CD1c-positive myeloid dendritic cell (primary cell): ENCODE data around the gene CUX1.
"Not testable (repeated sequence)": the region's sequence is repeated elsewhere in the genome, so short reads cannot be mapped to it uniquely, and the experiment has no call there.

Source experiments
- DNase-seq: peaks from one replicate; pipeline ENCODE4 v3.0.0-alpha.2; 2016; ENCODE audit errors: extremely low spot score

CUX1 gene

DNA sequence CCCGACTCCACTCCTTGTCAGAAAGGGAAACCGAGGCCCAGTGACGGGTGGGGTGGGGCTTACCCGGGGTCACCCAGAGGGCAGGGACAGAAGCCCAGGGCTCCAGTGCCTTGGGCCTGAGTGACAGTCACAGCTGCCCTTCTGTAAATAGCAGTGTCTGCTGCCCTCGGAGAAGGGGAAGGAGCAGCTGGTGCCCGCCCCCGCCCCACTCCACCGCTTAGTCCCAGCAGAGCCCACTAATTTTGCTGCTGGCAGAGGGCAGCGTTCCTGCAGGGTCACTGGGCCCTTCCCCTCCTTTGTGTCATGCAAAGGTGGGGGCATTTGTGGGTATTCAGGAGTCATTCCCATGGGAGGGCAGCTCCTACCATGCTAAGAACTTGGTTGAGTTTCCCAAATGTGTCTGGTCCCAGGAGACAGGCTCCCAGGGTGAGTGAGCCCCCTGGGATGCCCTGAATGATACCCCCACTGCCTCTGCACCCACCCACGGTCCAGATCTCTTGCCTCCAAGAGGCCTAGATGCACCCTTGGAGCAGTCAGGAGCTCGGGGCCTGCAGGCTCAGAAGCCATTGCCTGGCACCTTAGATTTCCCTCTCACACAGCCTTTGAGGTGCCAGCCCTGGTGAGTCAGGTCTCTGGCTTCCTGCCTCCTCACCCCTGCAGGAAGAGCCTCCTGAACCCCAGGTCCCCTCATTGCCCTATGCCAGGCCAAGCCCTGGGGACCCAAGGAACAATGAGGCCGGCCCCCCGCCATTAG is 486.4 kb downstream of the CUX1 start:
- peak; percentile 32 for DNase-seq

DNA sequence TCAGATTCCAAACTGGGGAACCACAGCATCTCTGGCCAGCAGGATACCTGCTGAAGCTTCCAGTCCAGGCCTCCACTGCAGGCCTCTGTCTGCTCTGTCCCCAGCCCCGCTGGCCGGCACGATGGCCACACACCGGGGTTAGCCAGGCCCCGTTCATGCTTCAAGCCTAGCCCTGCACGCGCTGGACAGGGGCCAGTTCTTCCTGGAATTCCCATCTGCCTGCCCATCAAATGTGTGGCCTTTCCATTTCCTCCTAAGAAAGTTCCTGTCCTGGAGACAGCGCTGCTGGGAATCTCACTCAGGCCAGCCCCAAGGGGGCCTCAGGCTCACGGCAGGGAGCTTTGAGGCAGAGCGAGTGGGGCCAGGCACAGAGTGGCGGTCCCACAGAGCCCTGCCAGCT is 487.2 kb downstream of the CUX1 start:
- no peak for DNase-seq

DNA sequence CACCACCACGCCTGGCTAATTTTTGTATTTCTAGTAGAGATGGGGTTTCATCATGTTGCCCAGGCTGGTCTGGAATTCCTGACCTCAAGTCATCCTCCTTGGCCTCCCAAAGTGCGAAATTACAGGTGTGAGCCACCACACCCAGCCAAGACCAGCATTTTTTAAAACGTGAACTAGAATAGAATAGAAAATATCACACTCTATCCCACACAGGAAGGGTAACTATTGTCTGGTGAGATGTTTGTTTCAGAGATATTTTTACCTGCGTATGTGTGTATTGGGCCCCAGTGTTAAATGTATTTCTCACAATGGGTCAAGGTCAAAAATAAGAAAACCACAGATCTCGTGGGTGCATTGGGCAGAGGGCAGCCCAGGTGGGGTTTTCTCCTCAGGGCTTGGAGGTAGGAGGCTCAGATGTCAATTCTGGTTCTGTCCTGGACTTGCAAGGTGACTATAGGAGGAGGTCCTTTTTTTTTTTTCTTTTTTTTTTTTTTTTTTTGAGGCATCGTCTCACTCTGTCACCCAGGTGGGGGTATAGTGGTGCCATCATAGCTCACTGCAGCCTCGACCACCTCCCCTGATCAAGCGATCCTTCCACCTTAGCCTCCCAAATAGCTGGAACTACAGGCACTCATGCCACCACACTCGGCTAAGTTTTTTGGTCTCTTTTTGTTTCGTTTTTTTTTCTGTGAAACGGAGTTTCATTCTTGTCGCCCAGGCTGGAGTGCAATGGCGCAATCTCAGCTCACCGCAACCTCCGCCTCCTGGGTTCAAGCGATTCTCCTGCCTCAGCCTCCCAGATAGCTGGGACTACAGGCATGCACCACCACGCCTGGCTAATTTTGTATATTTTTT is 488.2 kb downstream of the CUX1 start:
- no peak for DNase-seq

DNA sequence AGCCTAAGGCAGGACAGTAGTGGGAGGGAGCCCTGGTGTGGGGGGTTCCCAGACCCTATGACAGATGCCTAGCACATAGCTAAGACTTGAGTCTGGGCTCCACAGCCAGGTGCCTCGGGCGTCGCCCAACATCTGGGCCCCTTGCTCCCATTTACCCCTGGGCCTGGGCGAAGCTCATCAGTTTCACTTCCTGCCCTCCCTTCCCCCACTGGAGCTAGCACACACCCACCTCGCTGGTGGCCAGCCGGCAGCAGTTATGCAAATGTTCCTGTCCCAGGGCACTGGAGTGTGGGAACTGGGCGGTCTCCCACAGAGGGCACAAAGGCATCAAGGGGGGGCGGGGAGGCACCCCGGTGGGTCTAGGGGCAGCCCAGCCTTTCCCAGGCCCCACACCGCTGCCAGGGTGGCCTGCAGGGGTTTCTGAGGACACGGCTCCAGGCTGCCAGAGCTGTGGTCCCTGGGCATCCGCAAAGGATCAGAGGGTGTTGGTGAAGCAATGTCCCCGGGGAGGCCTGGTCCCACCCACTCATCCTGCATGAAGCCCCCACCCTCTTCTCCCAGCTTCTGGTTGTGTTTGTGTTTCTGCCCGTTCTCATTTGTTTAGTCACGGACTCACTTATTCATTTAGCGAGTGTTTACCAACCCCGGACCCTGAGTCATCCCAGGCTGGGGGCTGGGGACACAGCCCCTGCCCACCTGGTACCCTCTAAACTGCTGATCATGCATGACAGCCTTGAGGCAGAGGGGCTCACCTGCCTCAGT is 489.7 kb downstream of the CUX1 start:
- DNase-seq = peak; percentile 78

DNA sequence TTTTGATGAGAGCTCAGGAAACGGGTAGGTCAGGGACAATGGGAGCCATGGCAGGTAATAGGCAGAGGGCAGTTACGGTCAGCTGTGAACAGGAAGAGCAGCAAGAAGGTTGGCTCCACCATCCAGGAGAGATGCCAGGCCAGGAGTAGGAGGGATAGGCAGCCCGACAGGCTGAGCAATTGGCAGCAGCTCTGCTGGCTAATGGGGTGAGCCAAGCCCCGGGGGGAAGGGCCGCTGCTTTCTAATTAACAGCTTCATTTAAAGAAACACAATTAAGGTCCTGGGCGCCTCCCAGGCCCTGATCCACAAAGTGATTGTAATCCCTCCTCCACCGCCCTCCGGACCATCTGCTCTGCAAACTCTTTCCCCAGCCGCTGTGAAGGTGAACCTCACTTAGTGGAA is 493.0 kb downstream of the CUX1 start:
- DNase-seq = no peak

DNA sequence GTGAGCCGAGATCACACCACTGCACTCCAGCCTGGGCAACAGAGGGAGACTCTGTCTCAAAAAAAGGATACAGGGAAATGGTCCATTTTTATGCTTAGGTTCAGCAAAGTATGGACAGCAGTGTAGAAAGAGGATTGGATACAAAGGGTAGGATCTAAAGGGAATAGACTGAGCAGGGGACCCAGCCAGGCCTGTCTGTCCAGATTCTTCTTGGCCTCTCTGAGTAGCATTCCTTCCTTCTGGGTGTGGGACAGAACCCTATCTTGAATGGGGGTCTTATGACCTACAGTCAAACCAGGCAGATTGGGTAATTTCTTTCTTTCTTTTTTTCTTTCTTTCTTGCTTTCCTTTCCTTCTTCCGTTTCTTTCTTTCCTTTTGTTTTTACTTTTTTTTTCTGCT is 494.9 kb downstream of the CUX1 start:
- DNase-seq = no peak

DNA sequence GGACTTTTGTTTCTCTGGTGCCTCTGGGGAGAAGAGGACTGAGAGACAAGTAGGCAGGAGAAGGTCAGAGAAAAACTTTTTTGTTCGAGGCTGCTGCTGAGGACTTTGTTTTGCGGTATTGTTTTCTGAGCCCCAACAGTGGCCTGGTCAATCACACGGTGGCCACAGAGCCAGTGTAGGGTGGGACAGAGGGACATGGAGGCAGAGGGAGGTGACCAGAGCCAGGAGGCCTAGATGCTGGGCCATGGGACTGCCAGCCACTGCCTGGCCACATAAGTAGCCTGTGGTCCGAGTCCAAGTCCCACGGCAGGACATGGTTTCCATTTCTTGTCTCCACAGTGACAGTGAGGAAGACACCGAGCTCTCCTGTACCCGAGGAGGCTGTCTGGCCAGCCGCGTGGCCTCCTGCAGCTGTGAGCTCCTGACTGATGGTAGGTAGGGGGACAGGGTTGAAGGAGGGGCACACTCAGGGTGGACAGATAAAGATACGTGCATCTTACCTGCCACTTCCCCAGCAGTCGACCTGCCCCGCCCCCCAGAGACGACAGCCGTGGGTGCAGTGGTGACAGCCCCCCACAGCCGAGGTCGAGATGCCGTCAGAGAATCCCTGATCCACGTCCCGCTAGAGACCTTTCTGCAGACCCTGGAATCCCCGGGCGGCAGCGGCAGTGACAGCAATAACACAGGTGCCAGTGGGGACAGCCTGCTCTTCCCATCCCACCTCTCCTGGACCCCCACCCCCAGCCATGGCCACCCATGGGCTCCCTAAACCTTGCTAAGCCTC is 496.8 kb downstream of the CUX1 start:
- DNase-seq = no peak

DNA sequence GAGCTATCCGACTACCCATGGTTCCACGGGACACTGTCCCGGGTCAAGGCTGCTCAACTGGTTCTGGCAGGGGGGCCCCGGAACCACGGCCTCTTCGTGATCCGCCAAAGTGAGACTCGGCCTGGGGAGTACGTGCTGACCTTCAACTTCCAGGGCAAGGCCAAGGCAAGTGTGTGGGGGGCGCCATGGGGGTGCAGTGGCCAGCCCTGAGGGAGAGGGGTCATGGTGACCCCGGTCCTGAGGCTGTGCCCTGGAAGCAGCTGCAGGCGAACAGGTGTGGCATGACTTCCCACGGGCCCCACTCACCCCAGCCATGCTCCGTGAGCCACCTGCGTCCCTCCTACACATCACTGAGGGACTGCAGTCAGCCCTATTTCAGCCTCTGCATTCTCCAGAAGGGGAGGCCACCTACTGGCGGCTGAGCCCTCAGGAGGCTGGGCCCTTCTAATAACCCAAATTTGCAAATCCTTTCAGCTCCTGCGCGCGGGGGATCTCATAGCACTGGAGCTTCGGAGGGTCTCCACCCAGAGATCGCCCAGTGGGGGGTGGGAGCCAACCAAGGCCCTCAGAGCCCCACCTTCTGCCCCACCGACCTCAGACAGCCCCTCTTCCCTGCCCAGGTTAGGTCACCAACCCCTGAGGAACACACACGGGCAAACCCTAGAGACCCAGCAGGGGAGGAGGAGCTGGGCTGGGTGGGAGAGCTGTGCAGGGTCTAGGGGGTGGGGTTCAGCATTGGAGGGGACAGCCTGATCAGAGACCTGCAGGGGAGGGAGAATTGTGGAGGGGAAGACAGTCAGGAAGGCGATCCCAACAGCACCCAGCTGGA is 500.0 kb downstream of the CUX1 start:
- no peak for DNase-seq

DNA sequence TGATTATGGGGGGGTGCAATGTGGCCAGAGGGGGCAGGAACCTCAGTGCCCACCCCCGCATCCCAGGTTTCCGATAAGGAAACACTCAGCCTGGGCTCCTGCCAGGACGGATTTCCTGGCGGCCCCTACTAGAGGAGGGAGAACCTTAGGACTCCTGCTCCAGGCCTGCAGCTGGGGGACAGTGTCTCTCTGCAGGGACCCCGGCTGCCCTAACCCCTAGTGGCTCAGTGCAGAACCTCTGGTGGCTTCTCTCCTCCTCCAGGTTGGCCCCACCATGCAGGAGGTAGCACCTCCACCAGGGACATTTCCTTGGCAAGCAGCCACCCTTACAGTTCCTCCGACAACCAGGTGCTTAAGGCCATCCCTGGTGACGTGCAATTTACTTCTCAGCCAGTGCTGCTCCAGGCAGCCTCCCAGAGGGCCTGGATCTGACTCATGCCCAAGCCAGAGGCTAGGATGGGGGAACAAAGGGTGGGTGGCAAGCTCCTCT is 501.1 kb downstream of the CUX1 start:
- DNase-seq = no peak

DNA sequence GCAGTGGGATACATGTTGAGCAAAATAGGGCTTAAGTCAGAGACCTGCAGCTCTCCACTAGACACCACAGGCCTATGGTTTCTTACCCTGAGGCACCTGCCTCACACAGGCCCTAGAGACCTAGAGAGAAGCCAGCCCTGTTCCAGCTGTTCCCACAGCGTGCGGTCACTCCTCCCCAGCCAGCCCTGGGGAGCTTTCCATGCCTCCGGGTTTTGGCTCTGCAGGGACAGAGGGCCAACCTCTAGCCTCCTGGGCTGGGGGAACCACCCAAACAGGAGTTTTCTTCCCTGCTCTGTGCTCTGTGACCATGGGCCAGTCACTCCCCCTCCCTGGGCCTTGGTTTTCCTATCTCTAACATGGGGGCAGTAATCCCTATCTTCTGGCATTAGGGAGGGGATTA is 502.2 kb downstream of the CUX1 start:
- DNase-seq = no peak

DNA sequence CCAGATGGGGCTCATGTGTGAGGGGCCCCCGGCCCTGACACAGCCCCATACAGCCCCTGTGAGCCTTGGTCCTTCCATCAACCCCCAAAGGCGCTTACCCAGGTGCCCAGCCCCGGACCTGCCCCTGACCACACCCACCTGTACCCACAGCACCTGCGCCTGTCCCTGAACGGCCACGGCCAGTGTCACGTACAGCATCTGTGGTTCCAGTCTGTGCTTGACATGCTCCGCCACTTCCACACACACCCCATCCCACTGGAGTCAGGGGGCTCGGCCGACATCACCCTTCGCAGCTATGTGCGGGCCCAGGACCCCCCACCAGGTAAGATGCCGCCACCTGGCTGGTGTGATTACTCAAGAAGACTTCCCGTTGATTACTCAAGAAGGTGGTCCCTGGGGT is 502.8 kb downstream of the CUX1 start:
- no peak for DNase-seq

DNA sequence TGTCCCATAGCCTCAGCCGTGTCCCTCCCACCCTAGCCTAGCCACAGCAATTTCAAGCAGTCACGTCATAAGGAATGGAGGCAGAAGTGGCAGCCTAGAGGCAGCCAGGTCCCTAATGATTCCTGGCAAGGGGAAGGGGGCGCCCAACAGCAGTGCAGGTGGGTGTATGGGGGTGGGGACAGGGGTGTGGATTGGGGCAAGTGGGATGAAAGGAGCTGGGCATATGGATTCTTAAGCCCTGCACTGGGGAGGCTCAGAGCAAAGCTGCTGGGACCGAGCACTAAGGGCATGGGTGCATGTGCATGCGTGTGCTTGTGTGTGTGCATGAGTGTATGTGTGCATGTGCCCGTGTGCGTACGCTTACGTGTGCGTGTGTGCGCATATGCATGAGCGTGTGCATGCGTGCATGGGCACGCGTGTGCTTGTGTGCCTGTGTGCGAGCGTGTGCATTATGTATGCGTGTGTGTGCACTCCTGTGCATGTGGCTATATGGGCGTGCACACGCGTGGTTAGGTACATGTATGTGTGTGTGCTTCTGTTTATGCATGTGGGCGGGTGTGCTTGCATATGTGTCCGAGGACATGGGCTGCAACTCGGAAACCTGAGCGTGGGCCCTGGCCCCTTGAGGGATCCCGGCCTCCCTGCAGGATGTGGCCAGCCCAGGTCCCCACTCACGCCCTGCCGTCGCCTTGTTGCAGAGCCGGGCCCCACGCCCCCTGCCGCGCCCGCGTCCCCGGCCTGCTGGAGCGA is 503.4 kb downstream of the CUX1 start:
- no peak for DNase-seq

DNA sequence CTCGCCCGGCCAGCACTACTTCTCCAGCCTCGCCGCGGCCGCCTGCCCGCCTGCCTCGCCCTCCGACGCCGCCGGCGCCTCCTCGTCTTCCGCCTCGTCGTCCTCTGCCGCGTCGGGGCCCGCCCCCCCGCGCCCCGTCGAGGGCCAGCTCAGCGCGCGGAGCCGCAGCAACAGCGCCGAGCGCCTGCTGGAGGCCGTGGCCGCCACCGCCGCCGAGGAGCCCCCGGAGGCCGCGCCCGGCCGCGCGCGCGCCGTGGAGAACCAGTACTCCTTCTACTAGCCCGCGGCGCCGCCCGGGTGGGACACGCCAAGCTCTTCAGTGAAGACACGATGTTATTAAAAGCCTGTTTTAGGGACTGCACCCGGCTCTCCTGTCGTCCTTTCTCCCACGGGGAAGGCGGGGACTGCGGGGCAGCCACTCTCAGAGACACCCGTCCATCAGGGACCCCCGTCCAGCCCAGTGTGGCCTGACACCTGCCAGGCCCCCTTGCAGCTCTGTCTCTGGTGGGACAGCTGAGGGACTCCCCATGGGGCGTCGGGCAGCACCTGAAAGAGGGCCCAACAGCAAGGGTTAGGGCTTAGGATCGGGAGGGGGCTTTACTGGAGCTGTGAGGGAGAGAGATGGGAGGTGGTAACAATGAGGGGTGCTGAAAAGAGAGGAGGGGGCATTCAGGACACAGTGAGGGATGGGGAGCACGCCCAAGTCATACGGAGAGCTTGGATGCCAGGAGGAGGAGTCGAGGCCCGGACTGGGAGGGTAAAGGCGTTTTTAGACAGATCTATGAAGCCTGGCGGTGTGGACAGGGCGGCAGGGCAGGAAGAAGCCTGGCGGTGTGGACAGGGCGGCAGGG is 504.1 kb downstream of the CUX1 start:
- DNase-seq = peak; percentile 10

DNA sequence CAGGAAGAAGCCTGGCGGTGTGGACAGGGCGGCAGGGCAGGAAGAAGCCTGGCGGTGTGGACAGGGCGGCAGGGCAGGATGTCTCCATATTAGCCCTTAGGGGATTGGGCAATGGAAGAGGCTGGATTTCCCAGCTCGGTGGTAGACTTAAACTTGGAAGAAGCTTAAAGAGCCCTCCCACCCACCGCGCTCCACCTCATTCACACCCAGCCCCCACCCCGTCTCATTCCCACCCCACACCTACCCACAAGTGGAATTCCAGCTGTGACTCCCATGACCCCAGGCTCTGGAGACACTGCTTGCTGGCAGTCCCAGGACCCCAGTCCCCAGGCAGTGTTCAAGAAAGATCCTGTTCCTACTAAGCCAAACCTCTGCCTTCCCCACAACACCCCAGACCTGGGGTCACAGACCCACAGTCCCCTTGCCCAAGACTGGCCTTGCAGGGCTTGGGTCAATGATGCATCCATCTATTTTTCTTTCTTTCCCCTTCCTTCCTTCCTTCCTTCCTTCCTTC is 504.8 kb downstream of the CUX1 start:
- DNase-seq = no peak

DNA sequence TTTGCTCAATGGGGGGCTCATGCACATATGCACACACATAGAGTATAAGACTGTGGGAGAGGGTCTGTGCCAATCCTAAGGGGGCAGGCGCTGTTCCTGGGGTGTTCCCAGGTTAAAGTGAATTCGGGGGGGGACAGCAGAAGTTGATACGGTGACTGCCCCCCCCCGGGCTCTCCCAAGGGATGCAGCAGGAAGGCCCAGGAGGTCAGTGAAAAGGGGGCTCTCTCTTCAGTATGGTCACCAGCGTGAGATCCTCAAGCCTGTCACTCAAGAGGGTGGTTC is 506.4 kb downstream of the CUX1 start:
- DNase-seq = no peak

DNA sequence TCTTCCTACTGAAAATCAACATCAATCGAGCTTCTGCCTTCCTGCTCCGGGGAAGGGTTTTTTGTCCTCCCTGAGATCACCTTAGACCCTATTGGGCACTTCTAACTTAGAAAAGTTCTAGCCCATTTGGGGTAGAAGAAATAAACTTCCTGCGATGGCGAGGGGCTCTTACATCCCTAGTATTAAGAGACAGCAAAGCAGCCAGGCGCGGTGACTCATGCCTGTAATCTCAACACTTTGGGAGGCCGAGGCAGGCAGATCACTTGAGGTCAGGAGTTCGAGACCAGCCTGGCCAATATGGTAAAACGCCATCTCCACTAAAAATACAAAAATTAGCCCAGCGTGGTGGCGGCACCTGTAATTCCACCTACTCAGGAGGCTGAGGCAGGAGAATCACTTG is 507.7 kb downstream of the CUX1 start:
- not testable (repeated sequence) for DNase-seq

DNA sequence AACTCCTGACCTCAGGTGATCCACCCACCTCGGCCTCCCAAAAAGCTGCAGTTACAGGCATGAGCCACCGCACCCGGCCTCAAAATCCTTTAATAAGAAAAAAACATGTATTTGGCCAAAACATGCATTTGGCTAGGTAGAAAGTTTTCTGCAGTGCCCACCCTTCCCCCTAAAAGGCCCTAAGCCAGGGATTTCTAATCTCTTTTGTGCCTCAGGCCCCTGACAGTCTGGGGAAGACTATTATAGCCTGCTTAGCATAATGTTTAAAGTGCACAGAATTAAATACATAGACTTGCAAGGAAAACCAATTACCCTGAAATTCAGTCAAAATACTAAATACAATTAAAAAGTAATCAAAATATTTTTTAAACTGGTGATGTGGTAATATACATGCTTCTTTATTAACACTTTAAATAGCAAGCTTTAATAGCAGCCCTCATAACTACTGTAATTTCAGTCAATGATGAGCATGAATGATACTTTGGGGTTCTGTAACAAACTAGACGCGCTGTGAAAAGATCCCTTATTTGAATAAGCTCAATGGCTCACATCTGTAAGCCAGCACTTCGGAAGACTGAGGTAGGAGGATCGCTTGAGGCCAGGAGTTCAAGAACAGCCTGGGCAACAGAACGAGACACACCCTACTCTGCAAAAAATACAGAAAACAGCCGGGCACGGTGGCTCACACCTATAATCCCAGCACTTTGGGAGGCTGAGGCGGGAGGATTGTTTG is 508.9 kb downstream of the CUX1 start:
- DNase-seq = no peak

DNA sequence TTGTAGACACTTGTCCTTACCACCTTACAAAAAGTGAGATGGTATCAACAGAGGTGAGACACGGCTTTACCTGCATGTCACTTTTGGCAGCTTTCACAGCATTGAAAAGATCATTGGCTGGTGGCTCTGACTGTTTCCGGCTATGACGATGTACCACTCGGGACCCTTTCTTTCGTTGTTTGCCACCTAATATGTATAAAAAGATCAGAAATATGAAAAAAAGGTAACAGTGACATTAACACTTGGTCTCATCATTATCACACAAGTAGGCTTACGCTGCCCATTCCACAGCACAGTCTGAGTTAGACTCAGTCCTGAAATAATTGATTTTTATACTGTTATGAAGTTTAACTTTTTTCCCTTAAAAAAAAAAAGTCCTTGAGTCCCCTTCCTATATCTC is 509.8 kb downstream of the CUX1 start:
- not testable (repeated sequence) for DNase-seq
